Measurements from ENCODE around the gene ARFGEF3.

DNA sequence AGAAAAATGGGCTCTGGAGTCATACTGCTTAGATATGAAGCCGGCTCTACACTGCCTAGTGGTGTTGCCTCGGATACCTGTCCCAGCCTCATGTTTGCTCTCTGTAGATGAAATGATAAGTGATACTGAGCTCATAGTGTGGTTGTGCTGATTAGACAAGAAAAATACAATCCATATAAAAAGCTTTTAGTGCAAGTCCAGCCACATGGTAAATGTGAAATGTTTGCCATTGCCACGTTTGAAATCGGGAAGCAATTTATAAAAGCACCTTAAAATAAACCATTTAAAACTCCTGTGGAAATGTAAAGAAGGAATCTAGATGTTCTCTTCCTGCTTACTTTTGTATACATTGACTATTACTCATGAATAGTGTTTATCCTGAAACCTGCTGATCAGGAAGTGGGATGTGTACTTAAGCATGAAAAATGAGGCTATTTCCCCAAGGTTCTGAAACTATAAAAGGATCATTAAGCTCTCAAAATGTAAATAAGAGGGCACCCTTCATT lies 69.7 kb downstream of the ARFGEF3 start:
- TF ChIP-seq, protein P1, sequence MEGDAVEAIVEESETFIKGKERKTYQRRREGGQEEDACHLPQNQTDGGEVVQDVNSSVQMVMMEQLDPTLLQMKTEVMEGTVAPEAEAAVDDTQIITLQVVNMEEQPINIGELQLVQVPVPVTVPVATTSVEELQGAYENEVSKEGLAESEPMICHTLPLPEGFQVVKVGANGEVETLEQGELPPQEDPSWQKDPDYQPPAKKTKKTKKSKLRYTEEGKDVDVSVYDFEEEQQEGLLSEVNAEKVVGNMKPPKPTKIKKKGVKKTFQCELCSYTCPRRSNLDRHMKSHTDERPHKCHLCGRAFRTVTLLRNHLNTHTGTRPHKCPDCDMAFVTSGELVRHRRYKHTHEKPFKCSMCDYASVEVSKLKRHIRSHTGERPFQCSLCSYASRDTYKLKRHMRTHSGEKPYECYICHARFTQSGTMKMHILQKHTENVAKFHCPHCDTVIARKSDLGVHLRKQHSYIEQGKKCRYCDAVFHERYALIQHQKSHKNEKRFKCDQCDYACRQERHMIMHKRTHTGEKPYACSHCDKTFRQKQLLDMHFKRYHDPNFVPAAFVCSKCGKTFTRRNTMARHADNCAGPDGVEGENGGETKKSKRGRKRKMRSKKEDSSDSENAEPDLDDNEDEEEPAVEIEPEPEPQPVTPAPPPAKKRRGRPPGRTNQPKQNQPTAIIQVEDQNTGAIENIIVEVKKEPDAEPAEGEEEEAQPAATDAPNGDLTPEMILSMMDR (IDR thresholded peaks at IDR 0.05), result no peak
- TF ChIP-seq EZH2 (IDR thresholded peaks at IDR 0.05; ENCODE audit: borderline replicate concordance, insufficient read depth, low read depth, low read length, poor library complexity, severe bottlenecking), result no peak
